HG03378 (cell line): ENCODE data around the gene C16orf95.

ENCODE experiments used
- ATAC-seq: cut with Tn5 transposase; IDR thresholded peaks from one replicate; pipeline ENCODE4 v1.9.1; 2021; ENCODE audit warnings: mild to moderate bottlenecking, moderate library complexity; ENCODE audit not compliant: unreplicated experiment

Gene C16orf95

GRCh38 chr16:87295661-87296531 lies 21.3 kb downstream of the C16orf95 start:
- ATAC-seq: no peak

GRCh38 chr16:87295259-87295658 lies 21.9 kb downstream of the C16orf95 start:
- no peak for ATAC-seq

GRCh38 chr16:87293990-87294389 lies 23.2 kb downstream of the C16orf95 start:
- ATAC-seq: no peak

- ATAC-seq: no peak
Measured at GRCh38 chr16:87291944-87292343, 25.2 kb downstream of the C16orf95 start.

GRCh38 chr16:87288753-87289362 lies 28.3 kb downstream of the C16orf95 start:
- no peak for ATAC-seq

- ATAC-seq: no peak
Measured at GRCh38 chr16:87286839-87287626, 30.2 kb downstream of the C16orf95 start.

- no peak for ATAC-seq
Measured at GRCh38 chr16:87284183-87284582, 33.0 kb downstream of the C16orf95 start.

GRCh38 chr16:87279094-87279658 lies 38.0 kb downstream of the C16orf95 start:
- no peak for ATAC-seq

GRCh38 chr16:87278191-87279093 lies 38.8 kb downstream of the C16orf95 start:
- ATAC-seq: no peak

- no peak for ATAC-seq
Measured at GRCh38 chr16:87276924-87277323, 40.3 kb downstream of the C16orf95 start.

- no peak for ATAC-seq
Measured at GRCh38 chr16:87276091-87276701, 41.0 kb downstream of the C16orf95 start.

- ATAC-seq: no peak
Measured at GRCh38 chr16:87274794-87275193, 42.4 kb downstream of the C16orf95 start.

GRCh38 chr16:87273471-87274030 lies 43.6 kb downstream of the C16orf95 start:
- ATAC-seq: no peak

GRCh38 chr16:87271256-87271655 lies 45.9 kb downstream of the C16orf95 start:
- no peak for ATAC-seq

GRCh38 chr16:87267566-87267965 lies 49.6 kb downstream of the C16orf95 start:
- no peak for ATAC-seq

GRCh38 chr16:87266846-87267245 lies 50.3 kb downstream of the C16orf95 start:
- ATAC-seq: no peak

- ATAC-seq: no peak
Measured at GRCh38 chr16:87265261-87265660, 51.9 kb downstream of the C16orf95 start.

GRCh38 chr16:87264634-87265033 lies 52.6 kb downstream of the C16orf95 start:
- ATAC-seq: no peak

- ATAC-seq: no peak
Measured at GRCh38 chr16:87263418-87264052, 53.7 kb downstream of the C16orf95 start.
